Spleen (tissue), 11 donors: ENCODE data around the gene UCN2. TPM values are rescaled to one million over a fixed set of nuclear protein-coding genes. Genes with fewer than 3 reads are reported as not detected.

Experiments
- DNase-seq: peaks from one replicate; pipeline ENCODE4 v3.0.0-alpha.2; 2020
- H3K27ac ChIP-seq, 8 donors: fragments of 200-600 bp; sonication (generic) in 7 of 8; 1 replicate in 4 of 8; 2 replicates in 4 of 8; pipeline versions ENCODE4 v1.5.0 to v1.8.0; 2016 to 2021; ENCODE audit warnings: inconsistent platforms in 4 of 8, mild to moderate bottlenecking in 4 of 8, moderate library complexity in 1 of 8
- H3K27me3 ChIP-seq, 7 donors: fragments of 200-600 bp; sonication (generic) in 6 of 7; replicated peaks in 1 of 7; 1 replicate in 4 of 7; 2 replicates in 3 of 7; pipeline versions ENCODE4 v1.5.0 to v1.8.0; 2016 to 2021; ENCODE audit warnings: inconsistent platforms in 3 of 7, mild to moderate bottlenecking in 1 of 7
- H3K36me3 ChIP-seq, 6 donors: fragments of 200-600 bp; sonication (generic) in 5 of 6; 1 replicate in 4 of 6; 2 replicates in 2 of 6; pipeline versions ENCODE4 v1.5.0 to v1.8.0; 2016 to 2021; ENCODE audit warnings: inconsistent platforms in 2 of 6
- H3K4me1 ChIP-seq, 6 donors: fragments of 200-600 bp; sonication (generic) in 5 of 6; 1 replicate in 3 of 6; 2 replicates in 3 of 6; pipeline versions ENCODE4 v1.5.0 to v1.8.0; 2016 to 2021; ENCODE audit warnings: inconsistent platforms in 3 of 6
- H3K4me3 ChIP-seq, 8 donors: fragments of 200-600 bp; sonication (generic) in 7 of 8; 1 replicate in 4 of 8; 2 replicates in 4 of 8; pipeline versions ENCODE4 v1.5.0 to v1.8.0; 2016 to 2021; ENCODE audit warnings: inconsistent platforms in 4 of 8, mild to moderate bottlenecking in 4 of 8, moderate library complexity in 2 of 8
- H3K9me3 ChIP-seq, 8 donors: fragments of 200-600 bp; sonication (generic) in 7 of 8; 1 replicate in 4 of 8; 2 replicates in 4 of 8; pipeline versions ENCODE4 v1.5.0 to v1.8.0; 2016 to 2021; ENCODE audit warnings: inconsistent platforms in 4 of 8
- CTCF ChIP-seq, 11 experiments: fragments of 200-600 bp in 7 of 11; fragments of 450-650 bp in 4 of 11; sonication (generic) in 4 of 11; IDR thresholded peaks in 8 of 11; conservative IDR thresholded peaks in 3 of 11; 1 replicate in 7 of 11; 2 replicates in 4 of 11; pipeline versions ENCODE4 v1.4.0 to v1.8.0; 2016 to 2021; ENCODE audit warnings: antibody characterized with exemption in 11 of 11, inconsistent platforms in 4 of 11, mild to moderate bottlenecking in 1 of 11
- POLR2A ChIP-seq, 3 donors: fragments of 450-650 bp; IDR thresholded peaks; one replicate each; pipeline ENCODE4 v1.5.1; 2017; ENCODE audit warnings: antibody characterized with exemption in 3 of 3, mild to moderate bottlenecking in 1 of 3
- POLR2AphosphoS5 ChIP-seq, 3 donors: sonication (generic); formaldehyde crosslinking; IDR thresholded peaks; one replicate each; pipeline ENCODE4 v1.5.1; 2017; ENCODE audit warnings: antibody characterized with exemption in 3 of 3
- WGBS, 5 donors: extraction: QIAGEN DNeasy Blood & Tissue Kit in 3 of 5; methylation state at CpG; one replicate each; pipeline versions ENCODE4 v1.1.5 to v1.1.7; 2013 to 2018; 5-methylcytosine and 5-hydroxymethylcytosine counted together
- intact Hi-C: fragments of 100-400 bp; cut with DNase I; formaldehyde crosslinking; loops from one replicate; pipeline ENCODE4 v1.15.0; 2023; ENCODE audit warnings: low total_unique reads
- polyA plus RNA-seq, 3 donors: library from polyadenylated mRNA; stranded (reverse); fragments of 200-250 nt; gene quantifications; one replicate each; pipeline ENCODE4 v1.2.1, GENCODE V29; 2013
- total RNA-seq, 7 donors: library from RNA; depleted of rRNA in 3 of 7; stranded (reverse); fragments of >200 nt in 3 of 7; fragmentation: NEBNext Ultra II Directional in 4 of 7; extraction: Animal tissue kit (Norgen Biotek cat#: 25700) in 4 of 7; gene quantifications; one replicate each; pipeline versions ENCODE4 v1.1.0 to v1.2.1, GENCODE V29; 2016 to 2021
- donor health status: healthy with polysubstance abuse.
- donor health status: DM: no; HTN: no; CAD: no; lungs with moderate emphysema.
- donor health status: DM: no; HTN: no; CAD: no.
- donor health status: Bipolar disorder and iron deficiency.
- donor health status: healthy.
- donor health status: DM: no; HTN: no; CAD: no.
- donor health status: DM: yes; HTN: yes; CAD: no.

UCN2 gene
- total and polyA plus RNA-seq, 10 donors = 0.20 to 0.61 (median 0.49) TPM; not detected in 2

DNA sequence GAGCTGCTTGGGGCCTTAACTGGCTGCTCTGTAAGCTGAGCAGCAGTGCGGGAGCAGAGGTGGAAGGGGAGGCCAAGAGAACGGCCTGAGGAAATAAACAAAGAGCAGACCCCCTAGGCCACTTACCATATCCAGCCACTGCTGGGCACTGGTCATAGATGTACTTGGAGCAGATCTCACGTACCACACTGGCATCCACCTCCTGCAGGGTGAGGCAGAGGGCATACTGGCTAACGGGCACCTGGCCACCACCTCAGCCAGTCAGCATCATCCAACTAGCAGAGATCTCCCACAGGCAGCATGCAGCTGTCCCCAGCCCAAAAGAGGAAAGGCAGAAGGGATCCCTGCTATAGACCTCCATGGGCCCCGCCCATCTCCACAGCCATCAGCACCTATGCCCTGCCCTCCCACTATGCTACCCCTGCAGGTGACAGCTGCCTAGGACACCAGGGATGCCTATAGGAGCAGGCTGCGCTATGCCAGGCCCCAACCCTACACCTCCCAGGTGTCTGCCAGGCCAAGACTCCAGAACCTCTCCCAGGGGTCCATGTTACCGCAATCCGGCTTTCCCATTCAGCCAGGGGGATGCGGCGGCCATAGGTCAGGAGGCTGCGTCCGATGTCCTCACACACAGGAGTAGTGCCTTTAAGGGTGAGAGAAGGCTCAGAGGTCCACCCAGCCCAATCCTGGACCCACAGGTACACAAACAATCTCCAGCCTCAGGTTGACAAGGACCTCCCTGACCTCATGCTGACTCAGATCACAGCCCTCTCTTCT is 36.1 kb upstream of the UCN2 start:
- H3K27me3 ChIP-seq = peaks cover 0 to 15% (median 6%) of the 10 kb centered on the region in 7 donors
- DNase-seq = no peak
- H3K9me3 ChIP-seq = no peaks in the 10 kb centered on the region
- 92 to 98% (median 95%) methylated on average over 9 to 12 of the region's 12 CpGs for WGBS, 5 donors
- H3K27ac ChIP-seq = peak overlapping the region in 6 of 8 donors; percentile 51 to 79 (median 74)
- H3K4me1 ChIP-seq = peaks cover 0 to 42% (median 20%) of the 10 kb centered on the region in 6 donors
- TF ChIP-seq POLR2A (IDR thresholded peaks at IDR 0.05) (no peak), POLR2AphosphoS5 (IDR thresholded peaks at IDR 0.05) (no peak), CTCF (IDR thresholded peaks at IDR 0.05 in 8 of 11, conservative IDR thresholded peaks at IDR 0.05 in 3 of 11) (no peak)
- intact Hi-C loops = no loop called here
- no peak overlapping the region for H3K4me3 ChIP-seq
- H3K36me3 ChIP-seq = peaks cover 13 to 82% (median 77%) of the 10 kb centered on the region in 6 donors

- intact Hi-C loops = no loop called here
- H3K9me3 ChIP-seq = no peaks in the 10 kb centered on the region
- no peak for DNase-seq
- peaks cover 0 to 21% (median 11%) of the 10 kb centered on the region in 7 donors for H3K27me3 ChIP-seq
- no peak overlapping the region for H3K4me3 ChIP-seq
- TF ChIP-seq POLR2A (IDR thresholded peaks at IDR 0.05) (no peak), POLR2AphosphoS5 (IDR thresholded peaks at IDR 0.05) (no peak), CTCF (IDR thresholded peaks at IDR 0.05 in 8 of 11, conservative IDR thresholded peaks at IDR 0.05 in 3 of 11) (no peak)
- peaks cover 0 to 43% (median 23%) of the 10 kb centered on the region in 6 donors for H3K4me1 ChIP-seq
- H3K36me3 ChIP-seq = peaks cover 13 to 76% (median 70%) of the 10 kb centered on the region in 6 donors
- 78 to 90% (median 82%) methylated on average over 9 to 11 of the region's 11 CpGs for WGBS, 5 donors
- H3K27ac ChIP-seq = peak overlapping the region in 6 of 8 donors; percentile 51 to 79 (median 74)
Measured at GRCh38 chr3:48599077-48599501, 35.5 kb upstream of the UCN2 start.

DNA sequence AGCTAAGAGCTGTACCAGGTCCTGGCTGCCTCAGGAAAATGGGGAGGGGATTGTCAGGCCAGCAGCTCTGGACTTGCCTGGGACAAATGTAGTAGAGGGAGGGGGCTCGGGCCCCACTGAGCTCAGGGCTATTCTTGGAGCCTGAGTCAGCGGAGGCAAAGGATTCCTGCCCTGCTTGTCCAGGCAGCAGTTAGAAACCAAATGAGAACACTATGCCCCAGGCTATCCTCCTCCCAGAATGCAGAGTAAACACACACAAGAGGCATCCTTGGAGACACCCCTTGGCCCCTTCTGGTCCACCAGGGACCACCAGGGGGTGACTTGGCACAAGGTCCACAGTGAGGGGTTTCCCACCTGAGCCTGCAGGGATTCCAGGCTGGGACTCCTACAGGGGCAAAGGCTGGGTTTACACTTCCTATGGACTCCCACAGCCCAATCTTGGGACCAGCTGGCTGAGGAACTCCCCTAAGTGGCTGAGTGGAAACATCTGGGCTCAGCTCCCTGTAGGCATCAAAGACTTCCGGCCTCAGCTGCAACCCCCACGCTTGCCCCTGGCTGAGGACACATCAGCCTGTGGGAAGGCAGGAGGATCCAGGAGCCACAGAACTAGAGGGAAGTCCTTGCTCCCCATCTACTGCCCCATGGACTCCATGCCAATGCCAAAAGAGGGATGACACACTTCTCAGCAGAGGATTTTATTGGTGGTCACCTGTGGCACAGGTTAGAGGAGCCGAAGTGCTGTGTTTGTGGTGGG is 34.9 kb upstream of the UCN2 start:
- Histone ChIP-seq H3K4me1 (peaks cover 0 to 46% (median 25%) of the 10 kb centered on the region in 6 donors), H3K27ac (peak overlapping the region in 6 of 8 donors; percentile 51 to 79 (median 74)), H3K4me3 (no peak overlapping the region), H3K9me3 (no peaks in the 10 kb centered on the region), H3K27me3 (peaks cover 0 to 27% (median 16%) of the 10 kb centered on the region in 7 donors), H3K36me3 (peaks cover 13 to 70% (median 65%) of the 10 kb centered on the region in 6 donors)
- intact Hi-C loops = no loop called here
- TF ChIP-seq POLR2AphosphoS5 (IDR thresholded peaks at IDR 0.05) = peak; percentile 52 to 83 (median 78)
- no peak for TF ChIP-seq CTCF (IDR thresholded peaks at IDR 0.05 in 8 of 11, conservative IDR thresholded peaks at IDR 0.05 in 3 of 11)
- DNase-seq = no peak
- 61 to 73% (median 71%) methylated on average over 5 of the region's 5 CpGs for WGBS, 5 donors
